ENCODE data around the gene GABPB2.

The GABPB2 gene

DNA sequence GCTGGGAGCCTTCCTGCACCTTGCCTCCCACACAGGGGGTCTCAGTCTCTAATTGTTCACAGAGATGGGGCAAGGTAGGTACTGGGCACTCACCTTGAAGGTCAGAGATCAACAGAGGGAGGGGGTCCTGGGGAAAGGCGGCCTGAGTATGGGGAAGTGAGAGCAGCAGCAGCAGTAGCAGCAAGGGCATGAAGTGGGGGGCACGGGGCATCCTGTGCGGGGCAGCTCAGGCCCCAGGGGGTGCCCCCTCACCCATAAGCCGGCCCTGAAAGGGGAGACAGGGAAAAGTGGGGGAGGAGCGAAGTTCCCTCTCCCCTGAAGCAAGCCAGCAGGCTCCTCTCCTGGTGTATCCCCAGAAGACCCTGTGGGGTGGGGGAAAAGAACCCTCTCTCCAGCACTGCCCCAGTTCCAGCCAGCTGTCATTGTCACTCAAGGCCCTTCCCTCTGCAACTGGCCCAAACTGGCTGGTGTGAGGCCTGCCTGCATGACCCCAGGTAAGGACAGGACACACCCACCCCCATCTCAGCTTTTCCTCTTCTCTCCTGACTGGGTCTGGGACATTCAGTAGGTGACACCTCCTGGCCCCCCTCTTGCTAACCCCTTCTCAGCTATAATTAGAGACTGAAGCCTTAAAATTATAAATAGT lies 72.0 kb downstream of the GABPB2 start:
- Histone ChIP-seq H3K27me3 (ENCODE audit: control insufficient read depth, insufficient read depth, low read length) (peaks cover 15% of the 10 kb centered on the region), H3K4me1 (ENCODE audit: control insufficient read depth, insufficient read depth, low read length) (peaks cover 20% of the 10 kb centered on the region), H3K36me3 (ENCODE audit: control insufficient read depth, insufficient read depth, low read length) (no peaks in the 10 kb centered on the region), H3K9me3 (ENCODE audit: control insufficient read depth, low read length) (no peaks in the 10 kb centered on the region), H3K4me3 (ENCODE audit: low read length) (no peak overlapping the region), H3K9ac (ENCODE audit: low read length) (no peak overlapping the region)

DNA sequence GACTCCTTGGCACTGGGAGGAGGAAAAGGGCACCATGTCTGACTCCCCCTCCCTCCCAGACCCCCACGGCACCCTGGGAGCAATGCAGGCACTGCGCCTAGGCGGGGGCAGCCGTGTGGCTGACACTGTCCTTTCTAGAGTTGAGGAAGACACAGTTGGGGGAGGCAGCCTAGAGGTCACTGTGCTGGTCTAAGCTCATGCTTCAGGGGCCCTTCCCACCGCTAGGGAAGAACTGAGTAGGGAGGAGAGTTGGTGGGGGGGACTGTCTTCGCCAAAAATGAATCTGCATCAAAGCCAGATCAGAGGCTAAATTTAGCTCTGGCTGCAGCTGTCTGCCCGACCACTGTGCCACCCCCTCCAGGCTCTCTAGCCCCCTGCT lies 72.5 kb downstream of the GABPB2 start:
- peaks cover 20% of the 10 kb centered on the region for H3K4me1 ChIP-seq (ENCODE audit: control insufficient read depth, insufficient read depth, low read length)
- H3K9ac ChIP-seq (ENCODE audit: low read length): no peak overlapping the region
- no peaks in the 10 kb centered on the region for H3K9me3 ChIP-seq (ENCODE audit: control insufficient read depth, low read length)
- peaks cover 15% of the 10 kb centered on the region for H3K27me3 ChIP-seq (ENCODE audit: control insufficient read depth, insufficient read depth, low read length)
- no peaks in the 10 kb centered on the region for H3K36me3 ChIP-seq (ENCODE audit: control insufficient read depth, insufficient read depth, low read length)
- H3K4me3 ChIP-seq (ENCODE audit: low read length): no peak overlapping the region

GRCh38 chr1:151143986-151144385 lies 73.4 kb downstream of the GABPB2 start:
- H3K4me3 ChIP-seq (ENCODE audit: low read length): no peak overlapping the region
- no peaks in the 10 kb centered on the region for H3K9me3 ChIP-seq (ENCODE audit: control insufficient read depth, low read length)
- no peaks in the 10 kb centered on the region for H3K36me3 ChIP-seq (ENCODE audit: control insufficient read depth, insufficient read depth, low read length)
- peaks cover 20% of the 10 kb centered on the region for H3K4me1 ChIP-seq (ENCODE audit: control insufficient read depth, insufficient read depth, low read length)
- H3K9ac ChIP-seq (ENCODE audit: low read length): no peak overlapping the region
- H3K27me3 ChIP-seq (ENCODE audit: control insufficient read depth, insufficient read depth, low read length): peaks cover 15% of the 10 kb centered on the region

DNA sequence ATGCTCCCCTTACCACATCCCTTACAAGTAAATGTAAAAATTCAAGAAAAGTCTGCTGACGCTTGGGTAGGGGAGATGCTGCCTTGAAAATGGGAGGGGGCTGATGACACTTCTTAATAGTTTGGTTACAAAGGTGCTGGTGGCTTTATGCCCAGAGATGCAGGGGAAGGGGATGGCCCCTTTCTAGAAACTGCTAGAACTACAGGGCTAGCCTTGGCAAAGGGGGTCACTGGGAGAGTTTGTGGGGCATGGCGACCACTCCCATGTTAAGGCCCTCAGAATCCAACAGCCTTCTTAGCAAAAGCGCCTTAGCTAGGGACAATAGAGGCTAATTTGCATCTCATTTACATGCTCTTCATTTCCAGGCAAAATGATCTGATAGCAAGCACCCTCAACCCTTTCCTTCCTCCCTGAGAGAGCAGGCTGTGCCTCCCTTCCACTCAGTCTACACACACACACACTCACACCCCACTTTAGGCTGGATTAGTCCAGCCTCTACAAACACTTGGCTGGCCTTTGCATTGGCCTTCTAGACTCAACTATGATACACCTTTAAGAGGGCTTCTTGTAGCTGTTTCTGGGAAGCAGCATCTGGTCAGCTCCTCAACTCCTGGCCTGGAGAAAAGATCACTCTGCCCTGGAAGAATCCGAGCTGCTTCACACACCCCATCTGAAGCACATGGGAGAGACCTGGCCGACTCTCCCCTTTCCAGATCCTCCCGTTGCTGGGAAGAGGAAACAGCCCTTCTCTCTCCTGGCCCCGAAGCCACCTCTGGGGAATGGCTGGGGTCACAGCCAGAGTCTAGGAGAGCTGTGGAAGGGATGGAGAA lies 74.1 kb downstream of the GABPB2 start:
- no peak overlapping the region for H3K4me3 ChIP-seq (ENCODE audit: low read length)
- peaks cover 15% of the 10 kb centered on the region for H3K27me3 ChIP-seq (ENCODE audit: control insufficient read depth, insufficient read depth, low read length)
- no peaks in the 10 kb centered on the region for H3K36me3 ChIP-seq (ENCODE audit: control insufficient read depth, insufficient read depth, low read length)
- no peaks in the 10 kb centered on the region for H3K9me3 ChIP-seq (ENCODE audit: control insufficient read depth, low read length)
- H3K9ac ChIP-seq (ENCODE audit: low read length): peak overlapping the region; percentile 8
- H3K4me1 ChIP-seq (ENCODE audit: control insufficient read depth, insufficient read depth, low read length): peaks cover 20% of the 10 kb centered on the region

- no peaks in the 10 kb centered on the region for H3K36me3 ChIP-seq (ENCODE audit: control insufficient read depth, insufficient read depth, low read length)
- peaks cover 20% of the 10 kb centered on the region for H3K4me1 ChIP-seq (ENCODE audit: control insufficient read depth, insufficient read depth, low read length)
- peak overlapping the region; percentile 65 for H3K9ac ChIP-seq (ENCODE audit: low read length)
- no peaks in the 10 kb centered on the region for H3K9me3 ChIP-seq (ENCODE audit: control insufficient read depth, low read length)
- peaks cover 15% of the 10 kb centered on the region for H3K27me3 ChIP-seq (ENCODE audit: control insufficient read depth, insufficient read depth, low read length)
- peak overlapping the region; percentile 63 for H3K4me3 ChIP-seq (ENCODE audit: low read length)
These were observed 74.9 kb downstream of the GABPB2 start for GRCh38 chr1:151145304-151146071.

DNA sequence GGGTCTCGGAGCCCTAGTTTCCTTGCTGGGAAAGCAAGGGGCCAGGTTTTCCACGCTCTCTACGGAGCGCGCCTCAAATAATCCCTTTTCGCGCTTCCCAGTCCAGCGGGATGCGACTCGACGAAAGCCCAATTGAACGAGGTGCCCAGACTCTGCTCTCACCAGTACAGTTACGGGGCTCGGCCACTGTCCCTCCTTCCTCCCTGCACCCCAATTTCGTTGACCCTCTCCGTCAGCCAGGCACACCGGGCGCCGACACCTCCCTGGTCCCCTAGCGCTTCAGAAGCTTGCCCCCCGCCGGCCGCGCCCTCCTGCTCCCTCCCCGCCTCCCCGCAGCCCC lies 75.5 kb downstream of the GABPB2 start:
- Histone ChIP-seq H3K27me3 (ENCODE audit: control insufficient read depth, insufficient read depth, low read length) (peaks cover 15% of the 10 kb centered on the region), H3K4me1 (ENCODE audit: control insufficient read depth, insufficient read depth, low read length) (peaks cover 20% of the 10 kb centered on the region), H3K9me3 (ENCODE audit: control insufficient read depth, low read length) (no peaks in the 10 kb centered on the region), H3K4me3 (ENCODE audit: low read length) (peak overlapping the region; percentile 63), H3K36me3 (ENCODE audit: control insufficient read depth, insufficient read depth, low read length) (no peaks in the 10 kb centered on the region), H3K9ac (ENCODE audit: low read length) (peak overlapping the region; percentile 65)

- H3K27me3 ChIP-seq (ENCODE audit: control insufficient read depth, insufficient read depth, low read length): peaks cover 15% of the 10 kb centered on the region
- peak within 1 kb of the TSS; percentile 65 for H3K9ac ChIP-seq (ENCODE audit: low read length)
- H3K4me3 ChIP-seq (ENCODE audit: low read length): peak within 1 kb of the TSS; percentile 63
- no peaks in the 10 kb centered on the region for H3K9me3 ChIP-seq (ENCODE audit: control insufficient read depth, low read length)
- no peaks in the 10 kb centered on the region for H3K36me3 ChIP-seq (ENCODE audit: control insufficient read depth, insufficient read depth, low read length)
- H3K4me1 ChIP-seq (ENCODE audit: control insufficient read depth, insufficient read depth, low read length): peaks cover 20% of the 10 kb centered on the region
These were observed 76.0 kb downstream of the GABPB2 start, which contains the start of gene SEMA6C for GRCh38 chr1:151146412-151147131. Gene SEMA6C, minus strand, starts transcription at chr1:151146631. Its CDS starts 4,010 bp downstream, at chr1:151142621.

GRCh38 chr1:151147132-151147503 lies 76.6 kb downstream of the GABPB2 start:
- H3K4me3 ChIP-seq (ENCODE audit: low read length): peak overlapping the region; percentile 41
- no peaks in the 10 kb centered on the region for H3K9me3 ChIP-seq (ENCODE audit: control insufficient read depth, low read length)
- peaks cover 15% of the 10 kb centered on the region for H3K27me3 ChIP-seq (ENCODE audit: control insufficient read depth, insufficient read depth, low read length)
- peak overlapping the region; percentile 65 for H3K9ac ChIP-seq (ENCODE audit: low read length)
- no peaks in the 10 kb centered on the region for H3K36me3 ChIP-seq (ENCODE audit: control insufficient read depth, insufficient read depth, low read length)
- H3K4me1 ChIP-seq (ENCODE audit: control insufficient read depth, insufficient read depth, low read length): peaks cover 20% of the 10 kb centered on the region

DNA sequence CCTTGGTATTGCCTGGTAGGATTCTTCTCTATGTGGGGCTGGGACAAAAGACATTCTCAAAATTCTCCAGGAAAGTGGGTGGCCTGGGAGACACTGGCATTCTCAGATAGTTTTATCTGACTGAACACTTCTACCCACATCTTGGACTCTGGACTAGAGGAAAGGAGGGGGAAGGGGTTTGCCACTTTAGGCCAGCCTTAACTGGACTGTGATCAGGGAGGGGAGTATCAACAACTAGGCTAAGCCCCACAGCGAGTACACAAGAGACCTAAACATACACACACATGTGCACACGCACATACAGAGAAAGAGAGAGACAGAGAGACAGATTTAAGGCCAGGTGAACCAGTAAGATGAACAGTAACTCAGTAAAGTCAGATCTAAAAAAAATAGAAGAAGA lies 77.1 kb downstream of the GABPB2 start:
- no peak overlapping the region for H3K9ac ChIP-seq (ENCODE audit: low read length)
- no peak overlapping the region for H3K4me3 ChIP-seq (ENCODE audit: low read length)
- no peaks in the 10 kb centered on the region for H3K9me3 ChIP-seq (ENCODE audit: control insufficient read depth, low read length)
- H3K4me1 ChIP-seq (ENCODE audit: control insufficient read depth, insufficient read depth, low read length): peaks cover 20% of the 10 kb centered on the region
- no peaks in the 10 kb centered on the region for H3K36me3 ChIP-seq (ENCODE audit: control insufficient read depth, insufficient read depth, low read length)
- H3K27me3 ChIP-seq (ENCODE audit: control insufficient read depth, insufficient read depth, low read length): peaks cover 15% of the 10 kb centered on the region

GRCh38 chr1:151156515-151156819 lies 85.9 kb downstream of the GABPB2 start, which contains the start of gene TNFAIP8L2:
Gene TNFAIP8L2, plus strand, starts transcription at chr1:151156649. Its CDS starts 2,049 bp downstream, at chr1:151158698.
- H3K4me1 ChIP-seq (ENCODE audit: control insufficient read depth, insufficient read depth, low read length): peaks cover 5% of the 10 kb centered on the region
- no peak within 1 kb of the TSS for H3K4me3 ChIP-seq (ENCODE audit: low read length)
- H3K9ac ChIP-seq (ENCODE audit: low read length): no peak within 1 kb of the TSS
- peaks cover 9% of the 10 kb centered on the region for H3K36me3 ChIP-seq (ENCODE audit: control insufficient read depth, insufficient read depth, low read length)
- no peaks in the 10 kb centered on the region for H3K9me3 ChIP-seq (ENCODE audit: control insufficient read depth, low read length)
- H3K27me3 ChIP-seq (ENCODE audit: control insufficient read depth, insufficient read depth, low read length): no peaks in the 10 kb centered on the region

GRCh38 chr1:151157067-151157531 lies 86.5 kb downstream of the GABPB2 start:
- no peaks in the 10 kb centered on the region for H3K9me3 ChIP-seq (ENCODE audit: control insufficient read depth, low read length)
- no peak overlapping the region for H3K9ac ChIP-seq (ENCODE audit: low read length)
- peaks cover 9% of the 10 kb centered on the region for H3K36me3 ChIP-seq (ENCODE audit: control insufficient read depth, insufficient read depth, low read length)
- H3K27me3 ChIP-seq (ENCODE audit: control insufficient read depth, insufficient read depth, low read length): no peaks in the 10 kb centered on the region
- H3K4me3 ChIP-seq (ENCODE audit: low read length): no peak overlapping the region
- H3K4me1 ChIP-seq (ENCODE audit: control insufficient read depth, insufficient read depth, low read length): peaks cover 5% of the 10 kb centered on the region

Measured in mucosa of stomach (tissue), 1 donor.